Erythroblast (primary cell): ENCODE measurements around the gene FBXO11.

Experiments used
- GATA1 ChIP-seq: IDR thresholded peaks from 2 replicates; pipeline ENCODE4 v1.6.1; 2011; ENCODE audit warnings: low read depth, mild to moderate bottlenecking, control low read depth, low read length, moderate library complexity
- POLR2A ChIP-seq: IDR thresholded peaks from 2 replicates; pipeline ENCODE4 v1.6.1; 2011; ENCODE audit warnings: mild to moderate bottlenecking, low read length

DNA sequence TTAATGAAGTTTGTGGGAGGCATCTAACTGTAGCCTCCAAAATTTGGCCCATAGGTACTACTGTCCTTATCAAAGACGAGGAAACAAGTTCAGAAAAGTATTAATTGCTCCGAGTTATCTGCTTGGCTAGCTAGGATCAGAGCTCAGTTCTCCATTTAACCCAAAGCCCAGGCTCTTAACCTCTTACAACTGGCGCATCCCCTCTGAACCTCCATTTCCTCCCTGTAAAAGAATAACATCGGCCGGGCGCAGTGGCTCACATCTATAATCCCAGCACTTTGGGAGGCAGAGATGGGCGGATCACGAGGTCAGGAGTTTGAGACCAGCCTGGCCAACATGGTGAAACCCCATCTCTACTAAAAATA, 126.9 kb downstream of the FBXO11 start:
- TF ChIP-seq POLR2A (no peak), GATA1 (no peak)
